ENCODE data around the gene BMPR2.
"Not testable (repeated sequence)": the region's sequence is repeated elsewhere in the genome, so short reads cannot be mapped to it uniquely, and the experiment has no call there.

GRCh38 chr2:202386495-202386894, 10.4 kb downstream of the BMPR2 start:
- TF ChIP-seq CTCF, EZH2phosphoT487 (IDR thresholded peaks at IDR 0.05): not testable (repeated sequence)
